Mesothelial cell of epicardium (in vitro differentiated cells): ENCODE results near the gene FBXO4. TPM values are rescaled to one million over a fixed set of nuclear protein-coding genes. Genes with fewer than 3 reads are reported as not detected.
"Not testable (repeated sequence)": the region's sequence is repeated elsewhere in the genome, so short reads cannot be mapped to it uniquely, and the experiment has no call there.

Source experiments
- DNase-seq, 2 experiments: peaks; one replicate each; pipeline ENCODE4 v3.0.0; 2021; ENCODE audit warnings: low spot score in 2 of 2; ENCODE audit not compliant: unreplicated experiment in 2 of 2
- H3K27ac Mint-ChIP-seq: 2 replicates; pipeline ENCODE4 v1.8.0; 2021; ENCODE audit warnings: mixed read lengths
- H3K27me3 Mint-ChIP-seq: 2 replicates; pipeline ENCODE4 v1.8.0; 2021; ENCODE audit warnings: low read depth, mixed read lengths
- H3K36me3 Mint-ChIP-seq: 2 replicates; pipeline ENCODE4 v1.8.0; 2021; ENCODE audit warnings: mixed read lengths
- H3K4me1 Mint-ChIP-seq: 2 replicates; pipeline ENCODE4 v1.8.0; 2021; ENCODE audit warnings: mixed read lengths
- H3K4me3 Mint-ChIP-seq: 2 replicates; pipeline ENCODE4 v1.8.0; 2021; ENCODE audit warnings: mild to moderate bottlenecking, moderate library complexity, mixed read lengths
- H3K9me3 Mint-ChIP-seq: 2 replicates; pipeline ENCODE4 v1.8.0; 2021; ENCODE audit warnings: mixed read lengths
- CTCF ChIP-seq: fragments of 200-600 bp; sonication (generic); IDR thresholded peaks from one replicate; pipeline ENCODE4 v1.5.0; 2021; ENCODE audit warnings: antibody characterized with exemption; ENCODE audit not compliant: unreplicated experiment
- total RNA-seq: library from RNA; stranded (reverse); gene quantifications from 3 replicates; pipeline ENCODE4 v1.2.1, GENCODE V29; 2021

Gene FBXO4
- total RNA-seq, 1 donor from 2014 or later, result 6.8 TPM

GRCh38 chr5:41973087-41973486 is 48.0 kb downstream of the FBXO4 start:
- no peaks in the 10 kb centered on the region for H3K36me3 Mint-ChIP-seq
- no peak for TF ChIP-seq CTCF

GRCh38 chr5:41973887-41974286 is 48.8 kb downstream of the FBXO4 start:
- H3K27me3 Mint-ChIP-seq, result no peaks in the 10 kb centered on the region
- H3K27ac Mint-ChIP-seq, result no peak overlapping the region
- H3K4me3 Mint-ChIP-seq, result no peak overlapping the region
- H3K4me1 Mint-ChIP-seq, result no peaks in the 10 kb centered on the region
- no peaks in the 10 kb centered on the region for H3K36me3 Mint-ChIP-seq
- peaks cover 32% of the 10 kb centered on the region for H3K9me3 Mint-ChIP-seq
- TF ChIP-seq CTCF, result no peak
- no peak for DNase-seq

More at GRCh38 chr5:41973087-41973486, 48.0 kb downstream of the FBXO4 start:
- H3K27ac Mint-ChIP-seq, result no peak overlapping the region
- peaks cover 36% of the 10 kb centered on the region for H3K9me3 Mint-ChIP-seq
- H3K27me3 Mint-ChIP-seq, result no peaks in the 10 kb centered on the region
- no peak for DNase-seq
- H3K4me3 Mint-ChIP-seq, result no peak overlapping the region
- no peaks in the 10 kb centered on the region for H3K4me1 Mint-ChIP-seq

GRCh38 chr5:41978676-41979075 is 53.6 kb downstream of the FBXO4 start:
- no peak for TF ChIP-seq CTCF
- peaks cover 8% of the 10 kb centered on the region for H3K4me1 Mint-ChIP-seq
- H3K4me3 Mint-ChIP-seq, result no peak overlapping the region
- DNase-seq, result no peak
- peaks cover 8% of the 10 kb centered on the region for H3K9me3 Mint-ChIP-seq
- H3K27me3 Mint-ChIP-seq, result no peaks in the 10 kb centered on the region
- no peak overlapping the region for H3K27ac Mint-ChIP-seq
- H3K36me3 Mint-ChIP-seq, result no peaks in the 10 kb centered on the region

GRCh38 chr5:41980396-41980795 is 55.3 kb downstream of the FBXO4 start:
- H3K4me3 Mint-ChIP-seq, result no peak overlapping the region
- no peaks in the 10 kb centered on the region for H3K36me3 Mint-ChIP-seq
- no peak for DNase-seq
- TF ChIP-seq CTCF, result no peak
- H3K27ac Mint-ChIP-seq, result no peak overlapping the region
- H3K9me3 Mint-ChIP-seq, result peaks cover 8% of the 10 kb centered on the region
- H3K27me3 Mint-ChIP-seq, result peaks cover 3% of the 10 kb centered on the region
- H3K4me1 Mint-ChIP-seq, result peaks cover 8% of the 10 kb centered on the region

GRCh38 chr5:41980870-41981269 is 55.8 kb downstream of the FBXO4 start:
- peaks cover 8% of the 10 kb centered on the region for H3K4me1 Mint-ChIP-seq
- no peaks in the 10 kb centered on the region for H3K36me3 Mint-ChIP-seq

GRCh38 chr5:41982858-41983257 is 57.8 kb downstream of the FBXO4 start:
- H3K4me1 Mint-ChIP-seq, result peaks cover 14% of the 10 kb centered on the region
- H3K36me3 Mint-ChIP-seq, DNase-seq, H3K9me3 Mint-ChIP-seq, H3K4me3 Mint-ChIP-seq, H3K27me3 Mint-ChIP-seq, H3K27ac Mint-ChIP-seq: not testable (repeated sequence)

More at GRCh38 chr5:41980870-41981269, 55.8 kb downstream of the FBXO4 start:
- Mint-ChIP-seq H3K27me3 (peaks cover 3% of the 10 kb centered on the region), H3K4me3 (no peak overlapping the region), H3K27ac (no peak overlapping the region), H3K9me3 (peaks cover 5% of the 10 kb centered on the region)
- TF ChIP-seq CTCF, result no peak
- no peak for DNase-seq
